Measurements from ENCODE around the gene PDZD2.

DNA sequence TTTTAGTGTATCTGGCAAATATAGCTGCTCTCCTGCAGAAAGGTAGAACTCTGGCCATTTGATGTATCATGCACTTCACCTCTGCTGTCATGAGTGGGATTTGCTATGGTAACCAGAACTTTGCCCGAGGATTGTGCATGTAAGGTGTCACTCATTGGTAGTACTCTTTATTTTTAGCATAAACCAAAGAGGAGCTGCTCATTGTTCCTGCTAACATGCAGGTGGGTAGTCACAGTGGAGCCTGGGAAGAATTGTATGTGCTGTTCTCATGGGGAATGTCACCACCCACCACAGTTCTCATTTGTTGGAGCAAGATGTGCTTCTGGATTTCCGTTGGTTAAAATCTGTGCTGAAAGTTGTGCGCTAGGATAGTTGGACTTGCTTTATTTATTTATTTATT is 12.3 kb downstream of the PDZD2 start:
- TF ChIP-seq, protein P1, sequence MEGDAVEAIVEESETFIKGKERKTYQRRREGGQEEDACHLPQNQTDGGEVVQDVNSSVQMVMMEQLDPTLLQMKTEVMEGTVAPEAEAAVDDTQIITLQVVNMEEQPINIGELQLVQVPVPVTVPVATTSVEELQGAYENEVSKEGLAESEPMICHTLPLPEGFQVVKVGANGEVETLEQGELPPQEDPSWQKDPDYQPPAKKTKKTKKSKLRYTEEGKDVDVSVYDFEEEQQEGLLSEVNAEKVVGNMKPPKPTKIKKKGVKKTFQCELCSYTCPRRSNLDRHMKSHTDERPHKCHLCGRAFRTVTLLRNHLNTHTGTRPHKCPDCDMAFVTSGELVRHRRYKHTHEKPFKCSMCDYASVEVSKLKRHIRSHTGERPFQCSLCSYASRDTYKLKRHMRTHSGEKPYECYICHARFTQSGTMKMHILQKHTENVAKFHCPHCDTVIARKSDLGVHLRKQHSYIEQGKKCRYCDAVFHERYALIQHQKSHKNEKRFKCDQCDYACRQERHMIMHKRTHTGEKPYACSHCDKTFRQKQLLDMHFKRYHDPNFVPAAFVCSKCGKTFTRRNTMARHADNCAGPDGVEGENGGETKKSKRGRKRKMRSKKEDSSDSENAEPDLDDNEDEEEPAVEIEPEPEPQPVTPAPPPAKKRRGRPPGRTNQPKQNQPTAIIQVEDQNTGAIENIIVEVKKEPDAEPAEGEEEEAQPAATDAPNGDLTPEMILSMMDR (IDR thresholded peaks at IDR 0.05 in 2 of 3, conservative IDR thresholded peaks at IDR 0.05 in 1 of 3; ENCODE audit: borderline replicate concordance in 1 of 3, insufficient read depth in 1 of 3, low read depth in 2 of 3, low read length in 2 of 3) = no peak
- TF ChIP-seq JUND (IDR thresholded peaks at IDR 0.05) (no peak), POLR2A (IDR thresholded peaks at IDR 0.05; ENCODE audit: borderline replicate concordance, extremely low read depth, insufficient read depth, insufficient read length) (no peak), EZH2 (IDR thresholded peaks at IDR 0.05) (no peak)
- TF ChIP-seq, protein P2, sequence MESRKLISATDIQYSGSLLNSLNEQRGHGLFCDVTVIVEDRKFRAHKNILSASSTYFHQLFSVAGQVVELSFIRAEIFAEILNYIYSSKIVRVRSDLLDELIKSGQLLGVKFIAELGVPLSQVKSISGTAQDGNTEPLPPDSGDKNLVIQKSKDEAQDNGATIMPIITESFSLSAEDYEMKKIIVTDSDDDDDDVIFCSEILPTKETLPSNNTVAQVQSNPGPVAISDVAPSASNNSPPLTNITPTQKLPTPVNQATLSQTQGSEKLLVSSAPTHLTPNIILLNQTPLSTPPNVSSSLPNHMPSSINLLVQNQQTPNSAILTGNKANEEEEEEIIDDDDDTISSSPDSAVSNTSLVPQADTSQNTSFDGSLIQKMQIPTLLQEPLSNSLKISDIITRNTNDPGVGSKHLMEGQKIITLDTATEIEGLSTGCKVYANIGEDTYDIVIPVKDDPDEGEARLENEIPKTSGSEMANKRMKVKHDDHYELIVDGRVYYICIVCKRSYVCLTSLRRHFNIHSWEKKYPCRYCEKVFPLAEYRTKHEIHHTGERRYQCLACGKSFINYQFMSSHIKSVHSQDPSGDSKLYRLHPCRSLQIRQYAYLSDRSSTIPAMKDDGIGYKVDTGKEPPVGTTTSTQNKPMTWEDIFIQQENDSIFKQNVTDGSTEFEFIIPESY (IDR thresholded peaks at IDR 0.05; ENCODE audit: extremely low read depth, insufficient replicate concordance, low read length) = no peak
- TF ChIP-seq, protein P3, sequence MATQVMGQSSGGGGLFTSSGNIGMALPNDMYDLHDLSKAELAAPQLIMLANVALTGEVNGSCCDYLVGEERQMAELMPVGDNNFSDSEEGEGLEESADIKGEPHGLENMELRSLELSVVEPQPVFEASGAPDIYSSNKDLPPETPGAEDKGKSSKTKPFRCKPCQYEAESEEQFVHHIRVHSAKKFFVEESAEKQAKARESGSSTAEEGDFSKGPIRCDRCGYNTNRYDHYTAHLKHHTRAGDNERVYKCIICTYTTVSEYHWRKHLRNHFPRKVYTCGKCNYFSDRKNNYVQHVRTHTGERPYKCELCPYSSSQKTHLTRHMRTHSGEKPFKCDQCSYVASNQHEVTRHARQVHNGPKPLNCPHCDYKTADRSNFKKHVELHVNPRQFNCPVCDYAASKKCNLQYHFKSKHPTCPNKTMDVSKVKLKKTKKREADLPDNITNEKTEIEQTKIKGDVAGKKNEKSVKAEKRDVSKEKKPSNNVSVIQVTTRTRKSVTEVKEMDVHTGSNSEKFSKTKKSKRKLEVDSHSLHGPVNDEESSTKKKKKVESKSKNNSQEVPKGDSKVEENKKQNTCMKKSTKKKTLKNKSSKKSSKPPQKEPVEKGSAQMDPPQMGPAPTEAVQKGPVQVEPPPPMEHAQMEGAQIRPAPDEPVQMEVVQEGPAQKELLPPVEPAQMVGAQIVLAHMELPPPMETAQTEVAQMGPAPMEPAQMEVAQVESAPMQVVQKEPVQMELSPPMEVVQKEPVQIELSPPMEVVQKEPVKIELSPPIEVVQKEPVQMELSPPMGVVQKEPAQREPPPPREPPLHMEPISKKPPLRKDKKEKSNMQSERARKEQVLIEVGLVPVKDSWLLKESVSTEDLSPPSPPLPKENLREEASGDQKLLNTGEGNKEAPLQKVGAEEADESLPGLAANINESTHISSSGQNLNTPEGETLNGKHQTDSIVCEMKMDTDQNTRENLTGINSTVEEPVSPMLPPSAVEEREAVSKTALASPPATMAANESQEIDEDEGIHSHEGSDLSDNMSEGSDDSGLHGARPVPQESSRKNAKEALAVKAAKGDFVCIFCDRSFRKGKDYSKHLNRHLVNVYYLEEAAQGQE (IDR thresholded peaks at IDR 0.05; ENCODE audit: low read depth) = no peak
